ENCODE measurements around the gene STAT1.
A peak's percentile ranks its signal among the peaks of the same experiment; 100 is the strongest.

STAT1 gene

DNA sequence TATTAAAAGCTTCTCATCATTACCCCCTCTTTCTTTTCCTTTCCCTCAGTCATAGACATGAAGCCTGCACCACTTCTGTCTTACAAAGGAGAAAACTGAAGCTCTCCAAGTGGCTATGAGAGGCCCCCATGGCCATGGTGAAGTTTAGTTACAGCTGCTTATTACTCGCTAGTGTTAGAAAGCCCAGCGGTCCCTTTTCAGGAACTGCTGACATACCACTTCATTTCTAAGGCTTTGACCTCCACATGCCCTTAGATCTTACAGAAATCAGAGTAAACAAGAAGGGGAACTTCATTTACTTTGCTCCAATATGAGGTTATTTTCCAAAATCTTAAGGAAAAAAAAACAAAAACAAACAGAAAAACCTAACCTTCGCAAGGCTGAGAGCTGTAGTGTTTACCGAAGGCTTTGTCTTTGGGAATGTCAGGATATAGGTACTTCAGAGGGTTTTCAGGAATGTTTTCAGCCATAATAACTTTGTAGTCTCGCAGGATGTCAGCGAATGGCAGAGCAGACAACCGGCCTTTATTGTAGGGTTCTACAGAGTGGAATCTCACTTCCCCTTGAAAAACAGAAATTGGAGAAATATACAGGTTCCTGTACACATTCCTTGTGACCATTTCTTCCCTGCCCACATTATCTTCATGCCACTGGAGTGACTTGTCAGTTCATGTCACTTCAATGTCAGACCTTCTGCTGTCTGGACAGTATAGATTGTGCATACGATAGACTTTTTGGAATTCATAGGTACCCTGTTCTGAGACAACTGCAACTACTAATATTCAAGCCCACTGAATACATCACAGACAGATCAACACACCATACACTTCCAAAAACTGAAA, 18.8 kb upstream of the STAT1 start:
- no peak for TF ChIP-seq CTCF (IDR thresholded peaks at IDR 0.05; ENCODE audit: low read length, missing control alignments)
- no peak overlapping the region for H3K4me3 ChIP-seq (replicated peaks; ENCODE audit: low read depth, low read length)

DNA sequence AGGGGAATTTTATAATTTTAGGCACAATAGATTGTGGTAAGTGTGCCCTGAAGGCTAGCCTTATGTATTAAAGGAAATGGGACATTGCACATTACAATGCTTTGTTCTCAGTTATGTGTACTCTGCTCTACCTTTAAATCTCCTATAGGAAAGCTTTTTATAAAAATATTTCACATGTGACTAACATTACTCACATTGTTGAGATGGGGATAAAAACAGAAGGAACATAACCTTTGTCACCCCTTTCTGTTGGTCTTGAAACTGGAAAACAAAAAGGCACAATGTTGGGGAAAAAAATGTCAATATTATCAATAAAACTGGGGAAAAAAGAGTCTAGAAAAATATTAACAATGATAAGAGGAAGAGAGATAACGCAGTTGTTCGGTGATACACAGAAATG, 17.3 kb upstream of the STAT1 start:
- TF ChIP-seq CTCF (IDR thresholded peaks at IDR 0.05; ENCODE audit: low read length, missing control alignments), result no peak
- no peak overlapping the region for H3K4me3 ChIP-seq (replicated peaks; ENCODE audit: low read depth, low read length)
- DNase-seq (ENCODE audit: low read depth), result no peak

More for the DNA sequence above, 18.8 kb upstream of the STAT1 start:
- no peak for DNase-seq (ENCODE audit: low read depth)

GRCh38 chr2:191030521-191031154, 16.7 kb upstream of the STAT1 start:
- peak; percentile 69 for TF ChIP-seq CTCF (IDR thresholded peaks at IDR 0.05; ENCODE audit: low read length, missing control alignments)
- no peak overlapping the region for H3K4me3 ChIP-seq (replicated peaks; ENCODE audit: low read depth, low read length)
- peak; percentile 68 for DNase-seq (ENCODE audit: low read depth)

DNA sequence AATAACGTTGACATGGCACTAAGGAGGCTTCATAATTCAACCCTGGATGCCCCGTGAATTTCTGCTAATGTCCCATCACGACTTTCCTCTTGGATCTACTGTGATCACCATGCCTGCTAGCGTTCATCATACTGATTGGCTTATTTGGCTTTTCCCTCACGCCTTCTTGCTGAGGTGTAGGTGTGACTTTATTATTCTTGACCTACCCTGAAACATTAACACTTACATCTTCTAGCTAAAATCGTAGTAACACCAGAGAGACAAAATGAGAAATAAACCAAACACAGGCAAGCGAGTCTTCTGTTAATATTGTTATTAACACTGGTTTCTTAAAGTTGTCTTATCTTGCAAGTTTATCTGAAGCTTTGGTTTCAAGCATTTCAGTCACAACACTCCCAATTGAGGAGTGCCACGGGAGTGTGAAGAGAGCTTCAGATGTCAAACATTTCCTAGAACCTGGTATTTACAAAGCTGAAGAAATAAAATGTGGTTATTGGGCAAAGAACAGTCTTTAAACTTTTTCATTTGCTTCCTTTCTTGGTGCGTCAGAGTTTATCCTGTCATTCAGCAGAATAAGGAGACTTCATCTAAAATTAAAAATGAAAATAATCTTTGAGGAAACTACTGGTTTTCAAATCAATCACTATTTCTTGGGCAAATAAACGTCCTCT, 15.4 kb upstream of the STAT1 start:
- TF ChIP-seq CTCF (IDR thresholded peaks at IDR 0.05; ENCODE audit: low read length, missing control alignments), result no peak
- H3K4me3 ChIP-seq (replicated peaks; ENCODE audit: low read depth, low read length), result no peak overlapping the region
- DNase-seq (ENCODE audit: low read depth), result no peak

GRCh38 chr2:191026377-191026776, 12.4 kb upstream of the STAT1 start:
- DNase-seq (ENCODE audit: low read depth), result no peak
- H3K4me3 ChIP-seq (replicated peaks; ENCODE audit: low read depth, low read length), result no peak overlapping the region
- TF ChIP-seq CTCF (IDR thresholded peaks at IDR 0.05; ENCODE audit: low read length, missing control alignments), result no peak

- H3K4me3 ChIP-seq (replicated peaks; ENCODE audit: low read depth, low read length), result no peak overlapping the region
- DNase-seq (ENCODE audit: low read depth), result no peak
These were observed 11.2 kb upstream of the STAT1 start for GRCh38 chr2:191025135-191025534.

More at GRCh38 chr2:191025135-191025534, 11.2 kb upstream of the STAT1 start:
- TF ChIP-seq CTCF (IDR thresholded peaks at IDR 0.05; ENCODE audit: low read length, missing control alignments), result no peak
